ENCODE results near the gene BAZ2B.

- TF ChIP-seq CTCF (conservative IDR thresholded peaks at IDR 0.05) = no peak
- TF ChIP-seq ZFX (IDR thresholded peaks at IDR 0.05) = no peak
Measured at GRCh38 chr2:159285433-159285832, 330.9 kb downstream of the BAZ2B start.

All from C4-2B (cell line).